ENCODE data around the gene NFU1. TPM values are rescaled to one million over a fixed set of nuclear protein-coding genes. Genes with fewer than 3 reads are reported as not detected.

NFU1 gene
- total RNA-seq, 6 experiments from 2014 or later, result 12.7 to 26.1 (median 23.5) TPM

- H3K4me1 ChIP-seq, result no peaks in the 10 kb centered on the region
- intact Hi-C loops (cut with DNase I), result no loop called here
- TF ChIP-seq POLR2A (IDR thresholded peaks at IDR 0.05) (no peak), CTCF (IDR thresholded peaks at IDR 0.05) (no peak)
- no peaks in the 10 kb centered on the region for H3K27me3 ChIP-seq
- no peak overlapping the region for H3K4me3 ChIP-seq
- H3K27ac ChIP-seq, result no peak overlapping the region
- no peak for ATAC-seq
- no peaks in the 10 kb centered on the region for H3K9me3 ChIP-seq
- no peak for DNase-seq
- H3K36me3 ChIP-seq, result peaks cover 0 to 45% (median under 1%) of the 10 kb centered on the region in 4 donors
These were observed 26.1 kb downstream of the NFU1 start for GRCh38 chr2:69411120-69411519.

- Histone ChIP-seq H3K27ac (no peak overlapping the region), H3K9me3 (peaks cover 0 to 3% (median 0%) of the 10 kb centered on the region in 4 donors), H3K27me3 (no peaks in the 10 kb centered on the region), H3K36me3 (peaks cover 0 to 25% (median 3%) of the 10 kb centered on the region in 4 donors), H3K4me3 (no peak overlapping the region), H3K4me1 (no peaks in the 10 kb centered on the region)
- no peak for TF ChIP-seq POLR2A (IDR thresholded peaks at IDR 0.05)
- TF ChIP-seq CTCF (IDR thresholded peaks at IDR 0.05), result no peak
- intact Hi-C loops (cut with DNase I), result no loop called here
- DNase-seq (no peak), ATAC-seq (no peak)
These were observed 31.9 kb downstream of the NFU1 start for GRCh38 chr2:69405306-69405705.

- Histone ChIP-seq H3K36me3 (peaks cover 0 to 18% (median 6%) of the 10 kb centered on the region in 4 donors), H3K9me3 (peaks cover 0 to 3% (median 0%) of the 10 kb centered on the region in 4 donors), H3K4me3 (no peak overlapping the region), H3K27me3 (no peaks in the 10 kb centered on the region), H3K27ac (no peak overlapping the region), H3K4me1 (peaks cover 0 to 5% (median 2%) of the 10 kb centered on the region in 4 donors)
- DNase-seq, result no peak
- TF ChIP-seq CTCF (IDR thresholded peaks at IDR 0.05) (no peak), POLR2A (IDR thresholded peaks at IDR 0.05) (no peak)
- intact Hi-C loops (cut with DNase I), result no loop called here
- 94% methylated on average over 3 of the region's 3 CpGs for WGBS (ENCODE audit: insufficient coverage, low coverage, low lambda C conversion rate, missing lambda C conversion rate)
- no peak for ATAC-seq
These were observed 37.1 kb downstream of the NFU1 start for GRCh38 chr2:69400121-69400520.

GRCh38 chr2:69397234-69397633 is 40.0 kb downstream of the NFU1 start:
- no peaks in the 10 kb centered on the region for H3K27me3 ChIP-seq
- peak overlapping the region in 2 of 3 donors; percentile 22 to 52 for H3K27ac ChIP-seq
- DNase-seq, result no peak
- H3K4me1 ChIP-seq, result peaks cover 0 to 5% (median 2%) of the 10 kb centered on the region in 4 donors
- TF ChIP-seq POLR2A (IDR thresholded peaks at IDR 0.05) (no peak), CTCF (IDR thresholded peaks at IDR 0.05) (no peak)
- H3K36me3 ChIP-seq, result peaks cover 0 to 16% (median 4%) of the 10 kb centered on the region in 4 donors
- ATAC-seq, result peak; percentile 58 to 83 (median 73)
- intact Hi-C loops (cut with DNase I), result no loop called here
- H3K4me3 ChIP-seq, result no peak overlapping the region
- no peaks in the 10 kb centered on the region for H3K9me3 ChIP-seq

GRCh38 chr2:69395866-69396265 is 41.4 kb downstream of the NFU1 start:
- no peak for ATAC-seq
- Histone ChIP-seq H3K4me3 (no peak overlapping the region), H3K36me3 (peaks cover 0 to 13% (median 4%) of the 10 kb centered on the region in 4 donors), H3K27me3 (no peaks in the 10 kb centered on the region), H3K4me1 (peaks cover 0 to 5% (median 2%) of the 10 kb centered on the region in 4 donors), H3K9me3 (no peaks in the 10 kb centered on the region), H3K27ac (no peak overlapping the region)
- DNase-seq, result no peak
- intact Hi-C loops (cut with DNase I), result no loop called here
- TF ChIP-seq POLR2A (IDR thresholded peaks at IDR 0.05), result no peak
- no peak for TF ChIP-seq CTCF (IDR thresholded peaks at IDR 0.05)
- 50% methylated on average over 1 of the region's 1 CpG for WGBS (ENCODE audit: insufficient coverage, low coverage, low lambda C conversion rate, missing lambda C conversion rate)

Measured in right lobe of liver (tissue), 6 donors.